ENCODE data around the gene WDCP.

The WDCP gene

DNA sequence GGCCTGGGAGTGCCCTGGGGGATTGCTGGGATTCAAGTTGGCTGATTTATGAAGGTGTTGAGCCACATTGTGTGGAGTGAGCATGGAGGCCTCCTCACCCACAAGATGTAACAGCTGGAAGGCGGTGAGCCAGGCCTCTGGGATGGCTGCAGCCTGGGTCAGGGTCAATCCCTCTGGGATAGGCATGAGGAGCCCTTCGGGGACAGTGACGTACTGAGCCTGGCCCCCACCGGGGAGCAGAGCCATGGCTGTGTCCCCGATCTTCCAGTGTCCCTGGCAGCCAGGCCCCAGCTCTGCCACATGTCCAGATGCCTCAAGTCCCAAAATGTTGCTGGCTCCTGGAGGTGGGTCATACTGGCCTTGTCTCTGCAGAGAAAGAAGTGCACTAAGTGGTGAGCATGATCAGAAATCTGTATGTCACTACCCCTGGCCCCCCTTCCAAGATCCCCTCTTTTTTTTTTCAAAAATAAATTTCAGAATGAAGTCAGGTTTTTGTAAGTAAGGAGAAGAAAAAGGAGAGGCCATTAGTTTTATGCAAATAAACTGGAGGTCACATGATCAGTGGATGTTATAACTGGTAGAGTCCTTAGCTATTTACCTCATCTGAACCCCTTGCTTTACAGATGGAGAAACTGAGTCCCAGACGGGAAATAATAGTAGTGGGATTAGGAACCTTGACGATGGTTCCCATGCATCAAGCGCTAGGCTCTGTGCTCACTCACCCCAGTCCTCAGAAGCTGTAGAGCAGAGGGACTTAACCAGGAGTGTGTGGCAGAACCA lies 35.8 kb upstream of the WDCP start:
- peak overlapping the region; percentile 97 for H2AFZ ChIP-seq (ENCODE audit: low read depth)
- H3K4me3 ChIP-seq (IDR thresholded peaks at IDR 0.05; ENCODE audit: insufficient read depth, low read depth, low read length) = no peak overlapping the region
- H3K79me2 ChIP-seq (ENCODE audit: insufficient read depth, low read depth) = no peaks in the 10 kb centered on the region
- no peaks in the 10 kb centered on the region for H3K36me3 ChIP-seq (ENCODE audit: insufficient read depth)
- no peaks in the 10 kb centered on the region for H4K20me1 ChIP-seq (ENCODE audit: insufficient read depth)
- TF ChIP-seq, protein P1, sequence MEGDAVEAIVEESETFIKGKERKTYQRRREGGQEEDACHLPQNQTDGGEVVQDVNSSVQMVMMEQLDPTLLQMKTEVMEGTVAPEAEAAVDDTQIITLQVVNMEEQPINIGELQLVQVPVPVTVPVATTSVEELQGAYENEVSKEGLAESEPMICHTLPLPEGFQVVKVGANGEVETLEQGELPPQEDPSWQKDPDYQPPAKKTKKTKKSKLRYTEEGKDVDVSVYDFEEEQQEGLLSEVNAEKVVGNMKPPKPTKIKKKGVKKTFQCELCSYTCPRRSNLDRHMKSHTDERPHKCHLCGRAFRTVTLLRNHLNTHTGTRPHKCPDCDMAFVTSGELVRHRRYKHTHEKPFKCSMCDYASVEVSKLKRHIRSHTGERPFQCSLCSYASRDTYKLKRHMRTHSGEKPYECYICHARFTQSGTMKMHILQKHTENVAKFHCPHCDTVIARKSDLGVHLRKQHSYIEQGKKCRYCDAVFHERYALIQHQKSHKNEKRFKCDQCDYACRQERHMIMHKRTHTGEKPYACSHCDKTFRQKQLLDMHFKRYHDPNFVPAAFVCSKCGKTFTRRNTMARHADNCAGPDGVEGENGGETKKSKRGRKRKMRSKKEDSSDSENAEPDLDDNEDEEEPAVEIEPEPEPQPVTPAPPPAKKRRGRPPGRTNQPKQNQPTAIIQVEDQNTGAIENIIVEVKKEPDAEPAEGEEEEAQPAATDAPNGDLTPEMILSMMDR (conservative IDR thresholded peaks at IDR 0.05; ENCODE audit: low read depth, low read length) = no peak
- H3K27me3 ChIP-seq (ENCODE audit: insufficient read depth, low read depth) = no peaks in the 10 kb centered on the region
- peaks cover 12% of the 10 kb centered on the region for H3K4me1 ChIP-seq (ENCODE audit: low read depth, poor library complexity, severe bottlenecking)
- H3K4me2 ChIP-seq = peak overlapping the region; percentile 91
- peak overlapping the region; percentile 92 for H3K27ac ChIP-seq
- H3K9ac ChIP-seq = peak overlapping the region; percentile 80

DNA sequence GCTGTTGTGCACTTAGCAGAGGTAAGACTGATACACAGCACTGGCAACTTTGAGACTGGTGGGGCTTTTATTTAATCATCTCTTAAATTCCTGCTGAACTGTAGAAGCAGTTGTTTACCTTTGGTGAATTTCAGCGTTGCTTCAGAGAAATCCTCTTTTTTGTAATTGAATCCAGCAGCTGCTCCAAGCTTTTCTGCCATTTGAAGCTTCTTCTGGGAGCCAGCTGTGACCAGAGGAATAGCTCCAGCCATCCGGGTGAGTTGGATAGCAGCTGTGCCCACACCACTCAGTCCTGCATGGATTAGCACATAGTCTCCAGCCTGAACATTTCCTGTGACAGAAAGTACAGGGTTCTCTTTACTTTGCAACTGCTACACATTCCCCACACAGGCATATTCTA lies 33.5 kb upstream of the WDCP start:
- no peak overlapping the region for H3K4me3 ChIP-seq (IDR thresholded peaks at IDR 0.05; ENCODE audit: insufficient read depth, low read depth, low read length)
- TF ChIP-seq, protein P1 (conservative IDR thresholded peaks at IDR 0.05; ENCODE audit: low read depth, low read length) = no peak
- no peaks in the 10 kb centered on the region for H3K36me3 ChIP-seq (ENCODE audit: insufficient read depth)
- no peaks in the 10 kb centered on the region for H4K20me1 ChIP-seq (ENCODE audit: insufficient read depth)
- peaks cover 2% of the 10 kb centered on the region; the same call in 1 of the 2 replicates for H3K79me2 ChIP-seq (ENCODE audit: insufficient read depth, low read depth)
- H3K9ac ChIP-seq = no peak overlapping the region
- no peaks in the 10 kb centered on the region for H3K27me3 ChIP-seq (ENCODE audit: insufficient read depth, low read depth)
- H3K4me1 ChIP-seq (ENCODE audit: low read depth, poor library complexity, severe bottlenecking) = peaks cover 19% of the 10 kb centered on the region
- H2AFZ ChIP-seq (ENCODE audit: low read depth) = no peak overlapping the region
- no peak overlapping the region for H3K4me2 ChIP-seq
- no peak overlapping the region for H3K27ac ChIP-seq

DNA sequence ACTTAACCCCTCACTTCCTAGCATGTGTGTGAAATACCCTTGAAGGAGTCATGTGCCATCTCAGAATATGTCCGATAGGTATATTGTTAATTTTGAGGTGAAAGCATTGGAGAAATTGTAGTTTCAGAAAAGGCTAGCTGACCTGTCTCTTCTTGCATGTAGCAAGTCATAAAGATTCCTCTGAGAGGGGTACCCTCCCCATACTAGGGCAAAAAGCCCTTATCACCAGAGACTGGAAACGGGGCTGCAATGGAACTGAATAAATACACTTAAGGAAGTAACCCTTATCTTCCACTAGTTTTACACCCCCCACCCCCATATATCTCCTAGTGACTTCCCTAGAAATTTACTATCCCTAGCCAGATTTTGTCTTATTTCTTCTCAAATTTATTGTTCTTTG lies 30.7 kb upstream of the WDCP start:
- Histone ChIP-seq H2AFZ (ENCODE audit: low read depth) (no peak overlapping the region), H3K4me1 (ENCODE audit: low read depth, poor library complexity, severe bottlenecking) (peaks cover 25% of the 10 kb centered on the region), H3K27ac (no peak overlapping the region), H3K4me2 (peak overlapping the region; percentile 72; the same call in 1 of the 2 replicates), H3K79me2 (ENCODE audit: insufficient read depth, low read depth) (peaks cover 26% of the 10 kb centered on the region; the same call in 1 of the 2 replicates), H3K4me3 (IDR thresholded peaks at IDR 0.05; ENCODE audit: insufficient read depth, low read depth, low read length) (peak overlapping the region; percentile 1), H3K36me3 (ENCODE audit: insufficient read depth) (peaks cover 3% of the 10 kb centered on the region; the same call in 1 of the 2 replicates), H3K9ac (no peak overlapping the region), H3K27me3 (ENCODE audit: insufficient read depth, low read depth) (no peaks in the 10 kb centered on the region), H4K20me1 (ENCODE audit: insufficient read depth) (no peaks in the 10 kb centered on the region)
- TF ChIP-seq, protein P1 (conservative IDR thresholded peaks at IDR 0.05; ENCODE audit: low read depth, low read length) = no peak

- Histone ChIP-seq H3K36me3 (ENCODE audit: insufficient read depth) (peaks cover 3% of the 10 kb centered on the region; the same call in 1 of the 2 replicates), H3K4me3 (IDR thresholded peaks at IDR 0.05; ENCODE audit: insufficient read depth, low read depth, low read length) (peak overlapping the region; percentile 1), H3K9ac (peak overlapping the region; percentile 6; the same call in 1 of the 2 replicates), H2AFZ (ENCODE audit: low read depth) (peak overlapping the region; percentile 41; the same call in 1 of the 2 replicates), H4K20me1 (ENCODE audit: insufficient read depth) (no peaks in the 10 kb centered on the region), H3K27ac (no peak overlapping the region), H3K79me2 (ENCODE audit: insufficient read depth, low read depth) (peaks cover 30% of the 10 kb centered on the region; the same call in 1 of the 2 replicates), H3K4me1 (ENCODE audit: low read depth, poor library complexity, severe bottlenecking) (peaks cover 21% of the 10 kb centered on the region), H3K27me3 (ENCODE audit: insufficient read depth, low read depth) (no peaks in the 10 kb centered on the region), H3K4me2 (peak overlapping the region; percentile 72)
- TF ChIP-seq, protein P1 (conservative IDR thresholded peaks at IDR 0.05; ENCODE audit: low read depth, low read length) = no peak
Measured at GRCh38 chr2:24077535-24077877, 30.3 kb upstream of the WDCP start.
